Thoracic aorta (tissue), 2 donors: ENCODE results near the gene TJP3. TPM values are rescaled to one million over a fixed set of nuclear protein-coding genes. Genes with fewer than 3 reads are reported as not detected.

Experiments
- ATAC-seq: fragments of 150-250 bp; one replicate; pipeline ENCODE4 v1.8.0; 2017; ENCODE audit warnings: low read depth; ENCODE audit not compliant: insufficient number of reproducible peaks, low FRiP score
- DNase-seq: peaks from one replicate; pipeline ENCODE4 v3.0.0-alpha.2; 2020; ENCODE audit warnings: low spot score
- H3K27ac ChIP-seq, 2 donors: fragments of 200-600 bp; sonication (generic); 1 replicate in 1 of 2; 2 replicates in 1 of 2; pipeline ENCODE4 v1.5.1; 2016; ENCODE audit warnings: mild to moderate bottlenecking in 2 of 2, moderate library complexity in 2 of 2
- H3K27me3 ChIP-seq: fragments of 200-600 bp; sonication (generic); replicated peaks from 2 replicates; pipeline ENCODE4 v1.6.0; 2016; ENCODE audit warnings: mild to moderate bottlenecking; ENCODE audit not compliant: insufficient read depth
- H3K36me3 ChIP-seq: fragments of 200-600 bp; sonication (generic); one replicate; pipeline ENCODE4 v1.5.1; 2016
- H3K4me1 ChIP-seq, 2 donors: fragments of 200-600 bp; sonication (generic); 1 replicate in 1 of 2; 2 replicates in 1 of 2; pipeline versions ENCODE4 v1.5.1 to v1.6.0; 2016; ENCODE audit warnings: low read depth in 2 of 2, mild to moderate bottlenecking in 1 of 2; ENCODE audit not compliant: control insufficient read depth in 1 of 2
- H3K4me3 ChIP-seq: fragments of 200-600 bp; sonication (generic); 2 replicates; pipeline ENCODE4 v1.5.1; 2016; ENCODE audit warnings: mild to moderate bottlenecking
- H3K9me3 ChIP-seq: fragments of 200-600 bp; sonication (generic); 2 replicates; pipeline ENCODE4 v1.5.1; 2016
- total RNA-seq, 2 donors: library from RNA; depleted of rRNA; stranded (reverse); fragments of >200 nt; gene quantifications; one replicate each; pipeline versions ENCODE4 v1.1.0 to v1.2.3, GENCODE V29; 2016
- TF ChIP-seq, protein P1 (sequence below): fragments of 200-600 bp; sonication (generic); IDR thresholded peaks from one replicate; pipeline ENCODE4 v1.5.1; 2019; ENCODE audit warnings: antibody characterized with exemption

TJP3 gene
- total RNA-seq, 2 donors from 2014 or later = 0.41 to 2.1 TPM

DNA sequence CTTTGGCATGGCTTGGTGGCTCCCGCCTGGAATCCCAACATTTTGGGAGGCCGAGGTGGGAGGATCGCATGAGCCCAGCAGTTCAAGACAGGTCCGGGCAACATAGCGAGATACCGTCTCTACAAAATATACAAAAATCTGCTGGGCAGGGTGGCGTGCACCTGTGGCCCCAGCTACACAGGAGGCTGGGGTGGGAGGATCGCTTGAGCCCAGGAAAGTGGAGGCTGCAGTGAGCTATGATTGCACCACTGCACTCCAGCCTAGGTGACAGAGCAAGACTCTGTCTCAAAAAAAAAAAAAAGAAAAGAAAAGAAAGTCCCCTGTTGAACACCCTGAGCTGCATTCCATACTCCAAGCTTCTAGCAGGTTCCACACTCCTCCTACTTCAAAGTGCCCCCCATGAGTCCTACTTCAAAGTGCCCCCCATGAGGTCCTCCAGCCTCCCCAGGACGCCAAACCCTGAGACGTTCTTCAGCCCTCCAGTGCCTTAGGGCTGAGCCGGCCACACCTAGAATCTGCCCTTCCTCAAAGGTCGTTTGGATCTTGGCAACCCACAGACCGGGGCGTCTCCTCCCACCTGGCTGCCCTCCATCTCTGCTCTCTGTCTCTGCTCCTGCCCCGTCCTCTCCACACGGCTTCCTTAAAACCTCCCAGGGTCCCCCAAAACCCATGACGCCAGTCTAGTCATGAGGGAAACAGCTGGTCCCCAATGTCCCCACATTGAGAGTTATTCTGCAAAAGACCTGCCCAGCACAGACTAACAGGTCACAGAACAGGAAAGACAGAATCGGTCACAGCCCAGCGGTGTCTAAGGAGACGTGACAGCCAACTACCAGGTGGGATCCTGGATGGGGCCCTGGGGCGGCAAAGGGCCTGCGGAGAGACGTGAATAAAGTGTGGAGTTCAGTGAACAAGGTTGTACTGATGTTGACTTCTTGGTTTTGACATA lies 4.8 kb downstream of the TJP3 start:
- TF ChIP-seq, protein P1, sequence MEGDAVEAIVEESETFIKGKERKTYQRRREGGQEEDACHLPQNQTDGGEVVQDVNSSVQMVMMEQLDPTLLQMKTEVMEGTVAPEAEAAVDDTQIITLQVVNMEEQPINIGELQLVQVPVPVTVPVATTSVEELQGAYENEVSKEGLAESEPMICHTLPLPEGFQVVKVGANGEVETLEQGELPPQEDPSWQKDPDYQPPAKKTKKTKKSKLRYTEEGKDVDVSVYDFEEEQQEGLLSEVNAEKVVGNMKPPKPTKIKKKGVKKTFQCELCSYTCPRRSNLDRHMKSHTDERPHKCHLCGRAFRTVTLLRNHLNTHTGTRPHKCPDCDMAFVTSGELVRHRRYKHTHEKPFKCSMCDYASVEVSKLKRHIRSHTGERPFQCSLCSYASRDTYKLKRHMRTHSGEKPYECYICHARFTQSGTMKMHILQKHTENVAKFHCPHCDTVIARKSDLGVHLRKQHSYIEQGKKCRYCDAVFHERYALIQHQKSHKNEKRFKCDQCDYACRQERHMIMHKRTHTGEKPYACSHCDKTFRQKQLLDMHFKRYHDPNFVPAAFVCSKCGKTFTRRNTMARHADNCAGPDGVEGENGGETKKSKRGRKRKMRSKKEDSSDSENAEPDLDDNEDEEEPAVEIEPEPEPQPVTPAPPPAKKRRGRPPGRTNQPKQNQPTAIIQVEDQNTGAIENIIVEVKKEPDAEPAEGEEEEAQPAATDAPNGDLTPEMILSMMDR = no peak
- ATAC-seq (no peak), DNase-seq (no peak)
- no peaks in the 10 kb centered on the region for H3K9me3 ChIP-seq
- no peaks in the 10 kb centered on the region for H3K36me3 ChIP-seq
- no peaks in the 10 kb centered on the region for H3K27me3 ChIP-seq
- H3K27ac ChIP-seq = no peak overlapping the region
- H3K4me1 ChIP-seq = no peaks in the 10 kb centered on the region
- no peak overlapping the region for H3K4me3 ChIP-seq

DNA sequence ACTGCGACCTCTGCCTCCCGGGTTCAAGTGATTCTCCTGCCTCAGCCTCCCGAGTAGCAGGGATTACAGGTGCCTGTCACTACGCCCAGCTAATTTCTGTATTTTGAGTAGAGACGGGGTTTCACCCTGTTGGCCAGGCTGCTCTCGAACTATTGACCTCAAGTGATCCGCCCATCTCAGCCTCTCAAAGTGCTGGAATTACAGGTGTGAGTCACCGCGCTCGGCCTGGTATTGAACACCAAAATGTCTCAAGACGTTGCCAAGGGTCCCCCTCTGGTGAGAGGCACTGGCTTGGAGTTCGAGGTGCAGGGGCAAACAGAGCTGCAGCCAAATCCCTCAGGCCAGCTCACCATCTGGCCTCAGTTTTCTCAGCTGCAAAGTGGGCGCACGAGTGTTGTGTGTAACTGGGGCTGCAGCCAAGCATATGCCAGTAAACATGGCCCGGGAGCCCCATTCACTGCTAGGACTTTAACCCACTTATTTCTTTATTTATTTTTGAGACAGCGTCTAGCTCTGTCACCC lies 8.0 kb downstream of the TJP3 start:
- H3K27me3 ChIP-seq = peaks cover 11% of the 10 kb centered on the region
- ATAC-seq (no peak), DNase-seq (no peak)
- H3K4me1 ChIP-seq = peaks cover 0 to 12% of the 10 kb centered on the region in 2 donors
- H3K9me3 ChIP-seq = no peaks in the 10 kb centered on the region
- no peak overlapping the region for H3K4me3 ChIP-seq
- no peaks in the 10 kb centered on the region for H3K36me3 ChIP-seq
- H3K27ac ChIP-seq = no peak overlapping the region
- TF ChIP-seq, protein P1 = no peak

DNA sequence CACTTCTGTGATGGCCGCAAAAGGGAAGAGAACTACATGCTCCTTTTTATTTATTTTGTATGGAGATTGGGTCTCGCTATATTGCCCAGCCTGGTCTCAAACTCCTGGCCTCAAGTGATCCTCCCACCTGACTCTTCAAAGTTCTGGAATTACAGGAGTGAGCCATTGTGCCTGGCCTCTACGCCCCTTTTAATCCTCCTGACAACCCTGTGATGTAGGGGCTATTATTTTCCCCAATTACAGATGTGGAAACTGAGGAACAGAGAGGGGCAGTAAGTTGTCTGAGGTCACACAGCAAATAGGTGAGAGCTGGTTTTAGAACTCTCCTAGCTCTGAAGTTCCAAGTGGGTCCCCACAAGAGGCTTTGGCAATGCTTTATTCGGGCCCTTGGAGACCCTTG lies 11.7 kb downstream of the TJP3 start:
- no peak for DNase-seq
- no peak overlapping the region for H3K27ac ChIP-seq
- no peak overlapping the region for H3K4me3 ChIP-seq
- no peaks in the 10 kb centered on the region for H3K36me3 ChIP-seq
- ATAC-seq = no peak
- H3K27me3 ChIP-seq = peaks cover 16% of the 10 kb centered on the region
- H3K9me3 ChIP-seq = no peaks in the 10 kb centered on the region
- TF ChIP-seq, protein P1 = no peak
- peaks cover 4 to 21% of the 10 kb centered on the region in 2 donors for H3K4me1 ChIP-seq

DNA sequence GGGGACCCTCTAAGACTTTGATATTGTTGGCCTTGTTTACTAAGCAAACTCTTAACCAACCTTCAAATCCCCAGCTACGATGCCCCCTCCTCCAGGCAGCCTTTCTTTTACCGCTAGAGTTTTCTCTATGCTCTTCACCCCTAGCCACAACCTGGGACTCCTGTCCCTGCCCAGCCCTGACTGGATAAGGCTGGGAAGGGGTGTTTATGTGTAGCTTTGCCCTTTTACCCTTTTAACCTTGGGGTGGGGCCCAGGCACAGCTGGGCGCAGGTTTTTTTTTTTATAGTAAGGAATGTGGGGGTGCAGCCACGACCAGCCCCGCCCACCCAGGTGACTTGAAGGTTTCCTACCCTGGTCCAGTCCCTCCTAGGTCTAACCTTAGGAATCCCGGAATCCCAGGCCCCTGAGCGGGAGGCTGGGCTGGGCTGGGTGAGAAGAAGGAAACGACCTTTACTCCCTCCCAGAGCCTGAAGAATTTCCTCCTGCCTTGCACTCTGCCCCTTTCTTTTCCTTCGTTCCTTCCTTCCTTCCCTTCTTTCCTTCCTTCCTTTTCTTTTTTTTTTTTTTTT lies 12.2 kb downstream of the TJP3 start:
- DNase-seq (no peak), ATAC-seq (no peak)
- H3K27me3 ChIP-seq = peaks cover 16% of the 10 kb centered on the region
- H3K36me3 ChIP-seq = no peaks in the 10 kb centered on the region
- no peak overlapping the region for H3K27ac ChIP-seq
- H3K4me3 ChIP-seq = no peak overlapping the region
- no peaks in the 10 kb centered on the region for H3K9me3 ChIP-seq
- TF ChIP-seq, protein P1 = no peak
- H3K4me1 ChIP-seq = peaks cover 4 to 21% of the 10 kb centered on the region in 2 donors

DNA sequence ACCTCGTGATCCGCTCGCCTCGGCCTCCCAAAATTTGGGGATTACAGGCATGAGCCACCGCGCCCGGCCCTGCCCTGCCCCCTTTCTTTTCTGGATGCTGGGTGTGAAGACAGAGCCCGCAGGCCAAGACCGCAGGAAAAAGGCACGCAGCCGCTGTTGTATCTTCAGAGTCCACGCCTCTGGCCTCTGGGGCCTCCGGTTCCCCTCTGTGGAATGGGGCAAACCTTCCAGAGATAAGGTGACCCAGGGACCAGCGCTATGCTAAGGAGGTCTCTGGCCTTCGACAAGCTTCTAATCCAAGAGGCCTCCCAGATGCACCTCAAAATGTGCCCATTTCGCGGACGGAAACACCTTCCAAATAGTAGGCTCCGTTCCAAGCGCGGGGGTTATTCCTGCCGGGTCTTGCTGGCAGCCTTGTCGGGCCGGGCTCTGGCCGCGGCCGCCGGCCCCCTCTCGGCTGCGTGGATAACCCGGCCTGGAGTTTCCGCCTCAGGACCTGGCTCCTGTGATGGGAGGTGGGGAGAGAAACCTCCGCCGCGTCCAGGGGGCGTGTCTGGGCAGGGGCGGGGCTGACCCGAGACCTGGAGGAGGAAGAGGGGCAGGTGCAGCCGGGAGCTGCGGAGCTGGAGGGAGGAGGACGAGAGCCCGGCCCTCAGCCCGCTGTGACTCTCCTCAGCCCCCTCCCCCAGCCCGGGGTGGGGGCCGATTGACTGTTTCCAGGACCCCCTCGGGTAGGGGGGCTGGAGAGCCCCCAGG lies 13.1 kb downstream of the TJP3 start:
- ATAC-seq = no peak
- Histone ChIP-seq H3K36me3 (no peaks in the 10 kb centered on the region), H3K27me3 (peaks cover 16% of the 10 kb centered on the region), H3K9me3 (no peaks in the 10 kb centered on the region), H3K27ac (no peak overlapping the region), H3K4me3 (peak overlapping the region; percentile 48), H3K4me1 (peaks cover 4 to 21% of the 10 kb centered on the region in 2 donors)
- DNase-seq = no peak
- TF ChIP-seq, protein P1 = no peak
